T-helper 1 cell (primary cell): ENCODE measurements around the gene KRT14.
"Not testable (repeated sequence)": the region's sequence is repeated elsewhere in the genome, so short reads cannot be mapped to it uniquely, and the experiment has no call there.

Experiments used
- DNase-seq, 5 donors: peaks; one replicate each; pipeline ENCODE4 v3.0.0-alpha.2; 2012 to 2020

KRT14 gene

DNA sequence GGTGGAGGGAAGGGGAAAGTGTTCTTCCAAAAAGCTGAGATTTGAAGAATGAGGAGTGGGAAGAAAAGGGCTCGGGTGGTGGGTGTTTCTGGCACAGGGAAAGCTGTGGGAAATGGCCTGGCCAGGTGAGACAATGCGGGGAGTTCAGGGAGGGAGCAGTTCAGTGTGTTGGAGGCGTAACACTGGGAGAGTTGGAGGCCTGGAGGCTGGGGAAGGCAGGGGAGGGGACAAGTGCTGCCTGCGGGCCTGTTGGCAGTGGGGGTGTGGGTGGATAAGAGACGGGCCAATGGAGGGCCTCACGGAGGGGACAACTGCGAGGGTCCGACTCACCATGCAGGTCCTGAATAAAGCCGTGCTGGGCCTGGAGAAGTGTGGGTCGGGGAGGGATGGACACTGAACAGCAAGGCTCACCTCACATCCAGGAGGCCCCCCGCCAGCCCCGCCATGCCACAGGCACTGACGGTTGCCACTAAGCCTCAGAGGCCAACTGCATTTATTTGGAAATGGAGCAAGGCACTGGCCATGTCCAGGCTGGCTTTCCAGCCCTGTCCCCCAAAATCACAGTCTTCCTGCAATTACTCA, 40.8 kb downstream of the KRT14 start:
- DNase-seq = no peak

DNA sequence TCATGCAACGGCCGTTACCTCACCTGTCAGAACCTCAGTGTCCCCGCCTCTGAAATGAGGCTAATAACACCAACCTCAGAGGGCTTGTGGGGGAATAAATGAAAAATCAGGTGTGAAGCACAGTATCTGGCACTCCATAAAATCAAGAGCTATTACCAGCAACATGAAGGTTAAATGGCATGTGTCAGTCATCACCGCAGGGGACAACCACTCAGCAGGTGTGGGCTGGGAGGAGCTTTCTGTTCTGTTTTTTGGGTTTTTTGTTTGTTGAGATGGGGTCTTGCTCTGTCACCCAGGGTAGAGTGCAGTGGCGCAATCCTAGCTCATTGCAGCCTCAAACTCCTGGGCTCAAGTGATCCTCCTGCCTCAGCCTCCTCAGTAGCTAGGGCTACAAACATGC, 41.8 kb downstream of the KRT14 start:
- no peak for DNase-seq

DNA sequence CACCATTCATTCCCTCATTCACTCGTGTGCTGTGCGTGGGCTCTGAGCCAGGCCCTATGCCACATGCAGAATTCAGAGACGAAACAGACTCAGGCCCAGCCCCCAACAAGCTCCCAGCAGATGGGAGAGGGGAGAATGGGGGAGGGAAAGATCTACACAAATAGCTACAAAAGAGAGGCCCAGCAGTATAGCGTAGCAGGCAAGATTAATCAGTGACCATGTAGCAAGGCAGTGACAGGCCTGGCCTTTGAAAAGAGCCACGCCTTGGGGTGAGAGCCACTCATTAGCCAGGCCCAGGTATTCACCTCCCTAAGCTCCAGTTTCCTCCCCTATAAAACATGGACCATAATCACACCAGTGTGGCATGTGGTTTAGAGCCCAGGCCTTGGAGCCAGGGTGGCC, 42.2 kb downstream of the KRT14 start:
- no peak for DNase-seq

DNA sequence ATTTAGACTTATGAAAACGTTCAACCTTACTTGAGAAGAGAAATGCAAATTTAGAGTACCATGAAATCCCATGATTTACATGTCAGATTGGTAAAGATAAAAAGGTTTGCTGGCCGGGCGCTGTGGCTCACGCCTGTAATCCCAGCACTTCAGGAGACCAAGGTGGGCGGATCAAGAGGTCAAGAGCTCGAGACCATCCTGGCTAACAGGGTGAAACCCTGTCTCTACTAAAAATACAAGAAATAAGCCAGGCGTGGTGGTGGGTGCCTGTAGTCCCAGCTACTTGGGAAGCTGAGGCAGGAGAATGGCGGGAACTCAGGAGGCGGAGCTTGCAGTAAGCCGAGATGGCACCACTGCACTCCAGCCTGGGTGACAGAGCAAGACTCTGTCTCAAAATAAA, 43.9 kb downstream of the KRT14 start:
- DNase-seq = not testable (repeated sequence)

DNA sequence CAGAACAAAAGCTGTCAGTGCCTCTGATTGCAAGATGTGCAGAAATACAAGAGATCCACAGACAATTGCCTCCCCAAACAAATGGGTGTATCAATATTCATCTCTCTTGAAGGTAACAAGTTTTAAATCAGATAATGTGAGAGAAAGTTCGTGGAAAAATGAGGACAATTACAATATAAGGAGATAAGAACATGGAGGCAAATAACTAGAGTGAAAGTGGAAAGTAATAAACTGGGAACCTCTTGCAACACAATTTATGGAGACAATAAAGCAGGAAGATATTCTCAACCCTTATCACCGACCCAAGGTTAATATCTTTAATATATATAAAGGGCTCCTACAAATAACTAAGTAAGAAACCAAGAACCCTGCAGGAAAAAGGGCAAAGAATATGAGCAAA, 44.3 kb downstream of the KRT14 start:
- no peak for DNase-seq

DNA sequence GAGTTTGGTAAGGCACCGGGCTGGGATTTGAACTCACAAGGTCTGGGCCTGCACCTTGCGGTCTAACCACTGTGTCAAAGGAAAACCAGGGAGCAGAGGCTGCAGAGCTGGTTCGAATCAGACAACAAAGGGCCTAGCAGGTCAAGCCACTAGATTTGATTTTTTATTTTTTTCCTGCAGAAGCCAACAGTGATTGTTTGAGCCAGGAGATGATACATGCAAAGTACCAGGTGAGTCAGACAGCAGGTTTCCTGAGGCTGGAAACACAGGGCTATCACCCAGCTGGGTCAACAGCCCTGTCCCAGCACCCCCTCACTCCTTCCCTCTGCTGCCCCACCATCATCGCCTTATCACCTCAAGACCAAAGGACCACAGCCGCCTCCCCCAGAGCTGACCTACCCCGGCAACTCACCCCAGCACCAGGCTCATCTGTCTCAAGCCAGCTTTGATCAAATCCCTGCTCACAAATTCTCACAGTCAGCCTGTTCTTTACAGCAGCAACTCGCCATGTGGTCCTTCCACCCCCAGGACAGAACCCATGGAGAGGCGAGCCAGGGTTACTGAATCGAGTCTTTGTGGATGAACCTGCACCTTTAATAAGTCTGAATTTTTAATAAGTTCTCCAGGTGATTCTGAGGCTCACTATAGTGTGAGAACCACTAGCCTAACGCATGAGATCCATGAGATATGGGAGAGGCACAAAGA, 45.6 kb downstream of the KRT14 start:
- DNase-seq = no peak

DNA sequence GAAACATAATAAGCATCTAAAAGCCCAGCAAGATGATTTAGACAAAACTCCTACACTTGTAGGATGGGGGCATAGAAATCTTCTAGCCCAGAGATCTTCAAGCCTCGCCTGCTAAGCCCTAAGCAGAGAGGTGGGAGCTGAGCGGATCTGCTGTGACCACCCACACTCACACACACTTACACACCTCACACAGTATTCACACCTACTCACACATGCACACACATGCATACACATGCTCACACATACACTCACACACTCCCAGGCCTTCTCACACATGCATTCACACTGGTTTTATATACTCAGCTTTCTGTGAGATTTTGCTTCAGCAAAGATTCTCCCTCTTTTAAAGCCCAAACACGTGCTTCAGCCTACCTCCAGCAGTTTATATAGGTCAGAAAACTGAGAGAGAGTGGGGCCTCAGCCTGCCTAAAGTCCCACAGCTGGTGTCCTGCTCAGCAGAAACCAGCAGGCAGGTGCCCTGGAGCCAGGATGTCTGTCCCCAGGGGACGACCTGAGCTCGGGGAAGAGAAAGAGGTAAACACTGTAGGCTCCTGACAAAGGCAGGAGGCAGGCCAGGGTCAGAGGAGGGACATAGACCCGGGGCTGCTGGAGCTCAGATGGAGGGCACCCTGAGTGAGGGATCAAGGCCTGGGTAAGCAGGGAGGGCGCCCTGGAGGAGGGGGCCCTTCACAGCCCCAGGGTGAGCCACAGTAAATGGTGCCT, 46.6 kb downstream of the KRT14 start:
- DNase-seq = no peak

DNA sequence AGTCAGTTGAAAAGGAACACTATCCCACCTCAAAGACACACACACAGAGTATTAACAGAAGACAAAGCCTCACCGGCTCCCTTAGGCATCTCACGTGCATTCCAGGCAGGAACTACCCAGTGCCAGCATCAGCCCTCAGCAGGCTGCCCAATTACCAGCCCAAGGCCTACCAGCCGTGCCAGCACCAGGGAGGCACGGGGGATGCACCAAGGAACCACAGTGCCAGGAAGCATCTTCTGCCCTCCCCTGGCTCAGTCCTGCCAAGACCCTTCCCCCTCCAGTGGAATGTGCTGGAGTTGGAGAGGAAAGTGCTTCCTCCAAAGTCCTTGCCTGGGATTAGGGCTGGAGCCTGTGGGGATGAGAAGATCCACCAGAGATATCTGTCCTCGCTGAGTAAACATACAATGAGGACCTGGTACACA, 47.6 kb downstream of the KRT14 start:
- DNase-seq = no peak

DNA sequence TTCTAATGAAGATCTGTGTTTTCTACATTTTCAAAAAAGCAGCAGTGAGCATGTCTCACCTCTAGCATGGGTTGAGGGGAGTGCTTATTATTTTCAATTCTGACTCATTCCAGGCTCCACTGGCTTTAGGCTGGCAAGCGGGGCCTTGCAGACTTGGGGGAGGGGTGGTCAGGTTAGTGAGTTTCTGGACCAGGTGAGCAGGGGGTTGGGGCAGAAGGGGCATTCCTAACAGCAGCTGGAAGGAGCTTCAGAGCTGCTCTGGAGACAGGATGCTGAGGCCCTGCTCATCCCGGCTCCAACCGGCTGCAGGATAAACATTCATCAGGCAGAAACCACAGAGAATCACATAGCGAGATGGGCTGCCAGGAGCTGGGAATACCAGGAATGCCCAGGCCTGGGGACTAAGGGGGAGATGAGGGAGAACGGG, 48.1 kb downstream of the KRT14 start:
- DNase-seq = no peak

DNA sequence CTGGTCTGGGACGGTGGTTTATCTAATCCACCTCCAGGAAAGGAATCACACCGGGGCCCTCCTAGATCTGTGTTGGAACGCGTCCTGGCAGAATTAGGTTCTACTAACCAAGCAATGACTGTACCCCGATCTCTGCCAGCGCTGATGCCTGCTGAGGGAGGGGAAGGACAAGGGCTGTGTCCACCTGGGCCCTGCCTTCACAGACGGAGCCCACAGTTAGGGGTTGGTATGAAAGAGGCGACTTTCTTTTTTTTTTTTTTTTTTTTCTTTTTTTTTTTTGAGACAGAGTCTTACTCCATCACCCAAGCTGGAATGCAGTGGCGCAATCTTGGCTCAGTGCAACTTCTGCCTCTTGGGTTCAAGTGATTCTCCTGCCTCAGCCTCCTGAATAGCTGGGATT, 48.7 kb downstream of the KRT14 start:
- no peak for DNase-seq

DNA sequence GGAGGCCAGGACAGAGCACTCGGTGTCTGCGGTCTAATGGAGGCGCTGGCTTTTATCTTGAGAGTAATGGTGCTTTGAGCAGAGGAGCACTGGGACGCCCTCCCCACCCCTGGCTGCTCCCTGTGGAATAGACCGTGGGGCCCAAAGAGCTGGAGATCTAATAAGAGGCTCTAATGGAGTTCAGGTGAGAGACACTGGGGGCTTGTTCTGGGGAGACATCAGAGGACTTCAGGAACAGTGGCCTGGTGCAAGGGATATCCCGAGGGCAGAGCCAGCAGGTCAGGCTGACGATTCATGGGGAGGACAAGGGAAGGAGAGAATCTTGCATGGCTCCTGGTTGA, 49.1 kb downstream of the KRT14 start:
- DNase-seq = no peak

DNA sequence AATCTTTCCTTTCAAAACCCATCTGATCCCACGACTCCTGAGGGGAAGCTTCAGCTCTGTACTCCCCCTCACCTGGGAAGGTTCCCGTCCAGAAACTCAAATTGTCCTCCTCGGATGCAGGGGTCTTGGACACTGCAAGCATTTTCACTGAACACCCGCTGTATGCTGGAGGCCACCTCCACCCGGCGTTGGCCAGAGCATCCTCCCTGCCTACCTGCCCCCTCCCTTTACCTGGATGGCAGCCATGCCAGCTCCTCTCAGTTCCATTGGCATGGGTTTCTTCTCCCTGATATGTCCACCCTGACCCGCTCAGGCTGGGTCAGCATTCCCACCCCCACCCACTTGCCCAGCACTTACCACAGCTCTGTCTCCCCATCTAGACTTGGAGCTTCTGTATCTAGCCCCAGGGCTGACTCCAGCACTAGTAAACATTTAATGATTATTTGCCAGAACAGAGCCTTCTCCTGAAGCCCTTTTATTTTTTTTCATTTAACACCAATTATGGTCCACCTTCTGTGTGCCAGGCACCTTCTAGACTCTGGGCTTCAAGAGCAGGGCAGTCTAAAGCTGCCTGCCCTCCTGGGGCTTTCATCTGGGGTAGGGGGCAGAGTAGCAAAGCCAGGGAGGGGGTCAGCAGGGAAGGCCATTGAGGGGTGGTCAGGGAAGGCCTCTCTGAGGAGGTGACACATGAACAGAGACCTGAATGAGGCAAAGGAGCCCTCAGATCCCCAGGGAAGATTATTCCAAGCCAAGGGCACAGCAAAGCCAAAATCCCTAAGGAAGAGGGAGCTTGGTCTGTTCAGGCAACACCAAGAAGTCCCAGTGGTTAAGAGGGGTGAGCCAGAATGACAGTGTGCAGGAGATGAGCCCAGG, 49.7 kb downstream of the KRT14 start:
- no peak for DNase-seq

DNA sequence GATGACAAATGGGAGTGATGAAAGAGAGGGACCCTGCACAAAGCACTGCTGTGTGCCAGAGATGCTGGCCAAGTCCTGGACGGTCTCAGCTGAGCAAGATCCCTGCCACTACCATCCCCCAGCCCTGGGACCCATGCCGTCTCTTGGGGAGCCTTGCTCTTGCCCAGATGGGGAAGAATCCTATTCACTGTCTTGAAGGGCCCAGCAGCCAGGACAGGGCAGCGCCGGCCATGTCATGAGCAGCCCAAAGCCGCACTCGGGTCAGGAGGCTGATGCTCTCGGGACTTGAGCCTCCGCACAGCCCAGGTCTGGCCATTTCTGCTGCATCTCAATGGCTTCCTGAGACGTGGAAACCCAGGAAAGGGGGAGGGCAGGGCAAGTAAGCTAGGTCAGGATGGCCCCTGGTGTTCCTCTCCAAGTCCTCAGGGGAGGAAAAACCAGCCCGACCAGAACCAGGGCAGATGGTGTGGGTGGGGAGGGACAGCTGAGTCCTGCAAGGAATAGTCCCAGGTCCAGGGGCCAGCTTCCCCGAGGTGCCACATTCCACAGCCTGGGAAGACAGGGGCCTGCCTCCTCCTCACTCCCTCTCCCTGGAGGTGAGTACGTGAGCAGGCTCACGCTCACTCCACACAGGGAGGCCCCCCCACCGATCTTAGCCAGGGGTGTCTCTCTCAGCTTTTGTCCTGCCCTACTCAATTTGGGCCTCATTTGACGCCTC, 50.8 kb downstream of the KRT14 start:
- no peak for DNase-seq

DNA sequence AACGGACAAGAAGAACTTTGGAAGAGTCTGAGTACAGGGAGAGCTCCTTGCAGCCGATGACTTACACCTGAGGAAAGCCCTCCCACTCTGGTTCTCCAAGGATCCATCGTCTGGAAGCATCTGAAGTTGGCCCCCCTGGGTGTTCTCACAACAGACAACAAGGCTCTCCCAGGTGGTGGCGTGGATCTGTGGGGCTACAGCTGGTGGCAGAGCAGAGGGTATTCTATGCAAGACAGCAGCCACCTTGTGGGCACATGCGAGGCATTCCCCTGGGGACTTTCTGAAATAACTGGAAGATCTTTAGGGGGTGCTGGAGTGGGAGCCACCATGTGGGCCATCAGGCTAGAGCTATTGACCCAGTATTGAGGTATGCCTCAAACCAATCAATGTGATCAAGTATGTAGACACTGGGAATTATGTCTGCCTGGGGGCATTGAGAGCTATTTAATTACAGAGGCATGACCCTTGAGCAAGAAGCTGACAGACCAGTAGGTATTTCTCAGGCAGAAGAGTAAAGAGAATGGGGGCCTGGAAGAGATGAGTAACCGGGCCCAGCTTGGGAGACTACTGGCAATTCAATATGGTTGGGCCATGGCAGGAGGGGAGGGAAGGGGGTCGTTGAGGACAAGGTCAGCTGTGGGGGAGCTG, 51.7 kb downstream of the KRT14 start:
- no peak for DNase-seq

DNA sequence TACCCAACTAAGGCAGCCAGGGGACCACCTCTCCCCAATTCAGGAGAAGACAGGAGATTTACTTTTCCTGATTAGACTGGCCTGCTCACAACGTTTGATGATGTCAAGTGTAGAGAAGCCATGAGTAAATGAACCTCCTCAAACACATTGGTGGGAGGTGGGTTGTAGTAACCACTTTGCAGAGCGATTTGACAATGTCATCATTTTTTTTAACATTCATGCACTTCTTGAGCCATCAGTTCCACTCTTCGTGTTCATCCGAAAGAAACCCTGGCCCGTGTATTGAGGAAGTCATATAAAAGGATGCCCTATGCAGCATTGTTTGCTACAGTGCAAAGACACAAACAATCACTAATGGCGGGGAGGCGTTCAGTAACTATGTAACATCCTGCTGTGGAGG, 53.1 kb downstream of the KRT14 start:
- DNase-seq = no peak

DNA sequence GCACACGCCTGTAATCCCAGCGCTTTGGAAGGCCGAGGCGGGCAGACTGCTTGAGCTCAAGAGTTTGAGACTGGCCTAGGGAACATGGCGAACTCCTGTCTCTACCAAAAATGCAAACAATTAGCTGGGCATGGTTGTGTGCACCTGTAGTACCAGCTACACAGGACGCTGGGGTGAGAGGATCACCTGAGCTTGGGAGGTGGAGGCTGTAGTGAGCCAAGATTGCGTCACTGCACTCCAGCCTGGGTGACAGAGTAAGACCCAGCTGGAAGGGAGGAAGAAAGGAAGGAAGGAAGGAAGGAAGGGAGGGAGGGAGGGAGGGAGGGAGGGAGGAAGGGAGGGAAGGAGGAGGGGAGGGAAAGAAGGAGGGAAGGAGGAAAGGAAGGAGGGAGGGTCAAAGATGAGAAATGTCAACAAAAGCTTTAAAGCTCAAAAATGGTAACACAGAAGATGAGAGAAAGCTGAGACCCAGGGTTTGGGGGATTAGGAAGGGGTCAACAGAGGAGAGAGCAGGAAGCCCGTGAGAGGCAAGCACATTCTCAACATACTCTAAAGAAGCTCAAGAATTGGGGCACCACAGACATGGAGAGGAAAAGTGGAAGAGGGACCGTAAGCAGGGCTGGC, 53.6 kb downstream of the KRT14 start:
- no peak for DNase-seq
